HepG2 (cell line): ENCODE measurements around the gene TH. TPM values are rescaled to one million over a fixed set of nuclear protein-coding genes. Genes with fewer than 3 reads are reported as not detected.

Experiments used
- ATF6 ChIP-seq: sonication (generic); formaldehyde crosslinking; conservative IDR thresholded peaks from 2 replicates; pipeline ENCODE4 v1.4.0; 2020; ENCODE audit warnings: missing genetic modification reagents
- CBX5 ChIP-seq: sonication (generic); formaldehyde crosslinking; IDR thresholded peaks from 2 replicates; pipeline ENCODE4 v1.4.0; 2020; ENCODE audit warnings: missing genetic modification reagents, borderline replicate concordance
- ELF1 ChIP-seq: sonication (generic); formaldehyde crosslinking; IDR thresholded peaks from 2 replicates; pipeline ENCODE4 v1.4.0; 2020; ENCODE audit warnings: missing genetic modification reagents
- FOXK1 ChIP-seq: sonication (generic); formaldehyde crosslinking; IDR thresholded peaks from 2 replicates; pipeline ENCODE4 v1.4.0; 2020; ENCODE audit warnings: low read depth, missing genetic modification reagents, borderline replicate concordance
- KDM3A ChIP-seq: IDR thresholded peaks from 2 replicates; pipeline ENCODE4 v1.6.1; 2018; ENCODE audit warnings: low read depth, missing compliant biosample characterization
- NR2F2 ChIP-seq: IDR thresholded peaks from 2 replicates; pipeline ENCODE4 v1.6.1; 2012; ENCODE audit warnings: low read depth, inconsistent platforms, borderline replicate concordance
- PRPF4 ChIP-seq: fragments of 200-400 bp; formaldehyde crosslinking; IDR thresholded peaks from 2 replicates; pipeline ENCODE4 v1.6.1; 2016; ENCODE audit warnings: low read length, low read depth; ENCODE audit not compliant: poor library complexity, severe bottlenecking
- SSRP1 ChIP-seq: IDR thresholded peaks from 2 replicates; pipeline ENCODE4 v1.6.1; 2016; ENCODE audit warnings: control low read depth
- XBP1 ChIP-seq: sonication (generic); formaldehyde crosslinking; IDR thresholded peaks from 2 replicates; pipeline ENCODE4 v1.5.0; 2020; ENCODE audit warnings: missing genetic modification reagents
- ZBTB1 ChIP-seq: sonication (generic); formaldehyde crosslinking; IDR thresholded peaks from 2 replicates; pipeline ENCODE4 v1.4.0; 2020; ENCODE audit warnings: missing genetic modification reagents, borderline replicate concordance
- ZNF143 ChIP-seq: sonication (generic); formaldehyde crosslinking; IDR thresholded peaks from 2 replicates; pipeline ENCODE4 v1.4.0; 2020; ENCODE audit warnings: missing genetic modification reagents
- ZNF44 ChIP-seq: sonication (generic); formaldehyde crosslinking; IDR thresholded peaks from 2 replicates; pipeline ENCODE4 v1.5.1; 2020; ENCODE audit warnings: mild to moderate bottlenecking, missing genetic modification reagents
- ZNF512B ChIP-seq: sonication (generic); formaldehyde crosslinking; IDR thresholded peaks from 2 replicates; pipeline ENCODE4 v1.5.1; 2020; ENCODE audit warnings: missing genetic modification reagents, mild to moderate bottlenecking, borderline replicate concordance
- ZNF737 ChIP-seq: sonication (generic); formaldehyde crosslinking; IDR thresholded peaks from 2 replicates; pipeline ENCODE4 v1.5.0; 2020; ENCODE audit warnings: missing genetic modification reagents, mild to moderate bottlenecking, borderline replicate concordance
- ZNF770 ChIP-seq: sonication (generic); formaldehyde crosslinking; IDR thresholded peaks from 2 replicates; pipeline ENCODE4 v1.5.0; 2020; ENCODE audit warnings: mild to moderate bottlenecking, missing genetic modification reagents
- ZNF792 ChIP-seq: IDR thresholded peaks from 2 replicates; pipeline ENCODE4 v1.6.1; 2016
- ZZZ3 ChIP-seq: sonication (generic); formaldehyde crosslinking; IDR thresholded peaks from 2 replicates; pipeline ENCODE4 v1.4.0; 2020; ENCODE audit warnings: missing genetic modification reagents, mild to moderate bottlenecking, borderline replicate concordance
- polyA plus RNA-seq, 8 experiments: library from polyadenylated mRNA; depleted of rRNA in 3 of 8; stranded (reverse) in 7 of 8; unstranded in 1 of 8; fragments of >200 nt; fragmentation: Illumina TruSeq in 4 of 8; extraction: Trizol in 4 of 8; gene quantifications; 2 replicates each; pipeline versions ENCODE4 v1.2.1 to v1.2.3, GENCODE V29; 2011 to 2016; ENCODE audit warnings: low read depth in 4 of 8, missing spikeins in 1 of 8, mixed read lengths in 1 of 8; ENCODE audit not compliant: insufficient read depth in 1 of 8
- total RNA-seq, 5 experiments: library from RNA; depleted of rRNA; stranded (reverse); fragments of >200 nt; fragmentation: Illumina TruSeq; extraction: Trizol; gene quantifications; 2 replicates each; pipeline ENCODE4 v1.2.3, GENCODE V29; 2016; ENCODE audit warnings: low read depth in 1 of 5
- TF ChIP-seq, protein P1 (sequence below): sonication (generic); formaldehyde crosslinking; IDR thresholded peaks from 2 replicates; pipeline ENCODE4 v1.8.1; 2023; ENCODE audit warnings: missing genetic modification reagents, mild to moderate bottlenecking, borderline replicate concordance
- TF ChIP-seq, protein P2 (sequence below): IDR thresholded peaks from 2 replicates; pipeline ENCODE4 v1.6.1; 2012; ENCODE audit warnings: low read depth, low read length, improper control_type of control experiment

The TH gene
- total and polyA plus RNA-seq, 2 of the 13 experiments (the other 11 are each of a cell fraction or from before 2014, with no cell fraction given) = 0.36 TPM; not detected in 1

DNA sequence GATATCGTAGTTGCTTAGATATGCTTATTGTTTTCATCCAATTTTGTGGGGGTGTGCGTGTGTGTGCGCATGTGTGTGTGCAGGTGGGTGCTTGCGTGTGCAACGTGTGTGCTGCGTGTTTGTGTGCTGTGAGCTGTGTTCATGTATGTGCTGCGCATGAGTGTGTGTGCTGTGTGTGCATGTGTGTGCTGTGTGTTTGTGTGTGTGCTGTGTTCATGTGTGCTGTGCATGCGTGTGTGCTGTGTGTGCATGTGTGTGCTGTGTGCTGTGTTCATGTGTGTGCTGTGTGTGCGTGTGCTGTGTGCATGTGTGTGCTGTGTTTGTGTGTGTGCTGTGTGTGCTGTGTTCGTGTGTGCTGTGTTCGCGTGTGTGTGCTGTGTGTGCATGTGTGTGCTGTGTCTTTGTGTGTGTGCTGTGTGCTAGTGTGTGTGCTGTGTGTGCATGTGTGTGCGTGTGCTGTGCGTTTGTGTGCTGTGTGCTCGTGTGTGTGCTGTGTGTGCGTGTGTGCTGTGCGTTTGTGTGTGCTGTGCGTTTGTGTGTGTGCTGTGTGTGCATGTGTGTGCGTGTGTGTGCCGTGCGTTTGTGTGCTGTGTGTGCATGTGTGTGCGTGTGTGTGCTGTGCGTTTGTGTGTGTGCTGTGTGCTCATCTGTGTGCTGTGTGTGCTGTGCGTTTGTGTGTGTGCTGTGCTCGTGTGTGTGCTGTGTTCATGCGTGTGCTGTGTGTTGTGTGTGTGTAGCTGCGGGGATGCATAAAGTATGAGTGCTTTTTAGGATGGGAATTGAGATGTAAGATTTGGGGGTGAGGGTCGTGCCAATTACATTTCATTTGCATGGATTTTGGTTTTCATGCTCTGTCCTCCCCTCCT is 40.0 kb downstream of the TH start (continued):
- TF ChIP-seq KDM3A (CRISPR knock-in tag) (no peak), ZZZ3 (CRISPR knock-in tag) (no peak), ELF1 (CRISPR knock-in tag) (no peak), PRPF4 (no peak), ZBTB1 (CRISPR knock-in tag) (no peak), SSRP1 (CRISPR knock-in tag) (peak; percentile 99), ZNF44 (CRISPR knock-in tag) (no peak), NR2F2 (no peak), CBX5 (no peak), ZNF737 (CRISPR knock-in tag) (no peak; the same call in 1 of the 2 replicates), FOXK1 (CRISPR knock-in tag) (no peak), ZNF792 (CRISPR knock-in tag) (no peak), ZNF770 (CRISPR knock-in tag) (no peak), ZNF143 (CRISPR knock-in tag) (no peak), ATF6 (CRISPR knock-in tag) (no peak), XBP1 (CRISPR knock-in tag) (no peak), ZNF512B (CRISPR knock-in tag) (peak; percentile 81)
- TF ChIP-seq, protein P1, sequence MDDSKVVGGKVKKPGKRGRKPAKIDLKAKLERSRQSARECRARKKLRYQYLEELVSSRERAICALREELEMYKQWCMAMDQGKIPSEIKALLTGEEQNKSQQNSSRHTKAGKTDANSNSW = no peak
- TF ChIP-seq, protein P2, sequence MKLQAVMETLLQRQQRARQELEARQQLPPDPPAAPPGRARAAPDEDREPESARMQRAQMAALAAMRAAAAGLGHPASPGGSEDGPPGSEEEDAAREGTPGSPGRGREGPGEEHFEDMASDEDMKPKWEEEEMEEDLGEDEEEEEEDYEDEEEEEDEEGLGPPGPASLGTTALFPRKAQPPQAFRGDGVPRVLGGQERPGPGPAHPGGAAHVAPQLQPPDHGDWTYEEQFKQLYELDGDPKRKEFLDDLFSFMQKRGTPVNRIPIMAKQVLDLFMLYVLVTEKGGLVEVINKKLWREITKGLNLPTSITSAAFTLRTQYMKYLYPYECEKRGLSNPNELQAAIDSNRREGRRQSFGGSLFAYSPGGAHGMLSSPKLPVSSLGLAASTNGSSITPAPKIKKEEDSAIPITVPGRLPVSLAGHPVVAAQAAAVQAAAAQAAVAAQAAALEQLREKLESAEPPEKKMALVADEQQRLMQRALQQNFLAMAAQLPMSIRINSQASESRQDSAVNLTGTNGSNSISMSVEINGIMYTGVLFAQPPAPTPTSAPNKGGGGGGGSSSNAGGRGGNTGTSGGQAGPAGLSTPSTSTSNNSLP = no peak
